SHP77 (cell line): Measurements from ENCODE around the gene ATG4A.

Source experiments
- DNase-seq, 2 experiments: peaks; one replicate each; lab custom pipeline; 2025; lab: John Stamatoyannopoulos, UW

Gene ATG4A

DNA sequence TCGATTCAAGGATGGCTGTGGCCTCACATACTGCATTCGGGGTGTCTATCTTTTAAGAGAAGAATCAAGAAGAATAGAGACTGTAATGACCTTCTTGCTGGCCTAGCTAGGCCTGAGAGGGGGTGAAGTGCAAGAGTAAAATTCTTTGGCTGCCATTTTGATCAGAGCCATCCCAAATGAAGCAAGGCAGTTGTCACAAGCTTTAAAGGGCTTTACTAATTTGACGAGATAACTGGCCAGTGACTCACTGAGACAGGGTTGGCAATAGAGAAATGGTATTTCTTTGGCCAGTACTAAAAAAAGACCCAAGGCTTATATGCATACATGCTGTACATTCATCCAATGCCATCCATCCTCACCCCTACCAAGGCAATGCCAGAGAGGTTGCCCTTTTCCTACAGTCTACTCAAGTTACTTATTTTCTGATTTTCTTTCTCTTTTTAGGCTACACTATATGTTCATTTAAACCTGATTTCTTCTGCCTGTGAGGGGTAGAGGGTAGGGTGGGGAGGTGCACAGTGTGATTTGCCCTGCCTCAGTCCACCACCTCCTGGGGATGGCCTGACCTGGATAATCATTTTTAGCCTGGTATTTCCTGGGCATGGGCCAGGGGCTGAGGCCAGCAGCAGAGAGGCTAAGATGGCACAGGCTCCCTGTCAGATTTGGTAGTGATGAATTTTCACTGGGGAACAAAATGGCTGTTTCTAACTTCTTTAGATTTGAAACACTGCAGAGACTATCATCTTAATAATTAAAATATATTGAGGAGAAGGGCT lies 32.2 kb downstream of the ATG4A start:
- no peak for DNase-seq

GRCh38 chrX:108126661-108127060 lies 35.1 kb downstream of the ATG4A start:
- no peak for DNase-seq

GRCh38 chrX:108127152-108127551 lies 35.6 kb downstream of the ATG4A start:
- DNase-seq: no peak

DNA sequence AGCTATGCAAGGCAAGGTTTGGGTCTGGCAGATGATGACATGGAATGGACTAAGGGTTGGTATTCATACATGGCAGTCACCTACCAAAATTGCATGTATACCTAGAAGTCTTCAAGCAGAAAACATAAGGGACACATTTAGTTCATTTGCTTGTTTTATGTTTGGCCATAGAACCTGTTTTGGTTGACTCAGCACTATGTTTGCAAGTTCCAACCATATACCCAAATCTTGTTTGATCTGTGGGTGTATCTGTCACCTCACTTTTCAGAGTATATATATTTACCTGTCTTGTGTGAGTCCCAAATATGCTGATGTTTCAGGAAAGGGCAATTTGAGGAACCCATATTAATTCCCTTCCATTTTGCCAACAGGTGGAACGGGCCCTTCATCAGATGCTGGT lies 39.3 kb downstream of the ATG4A start:
- no peak for DNase-seq

- no peak for DNase-seq
Measured at GRCh38 chrX:108131471-108131870, 39.9 kb downstream of the ATG4A start.

- no peak for DNase-seq
Measured at GRCh38 chrX:108132034-108132433, 40.5 kb downstream of the ATG4A start.

DNA sequence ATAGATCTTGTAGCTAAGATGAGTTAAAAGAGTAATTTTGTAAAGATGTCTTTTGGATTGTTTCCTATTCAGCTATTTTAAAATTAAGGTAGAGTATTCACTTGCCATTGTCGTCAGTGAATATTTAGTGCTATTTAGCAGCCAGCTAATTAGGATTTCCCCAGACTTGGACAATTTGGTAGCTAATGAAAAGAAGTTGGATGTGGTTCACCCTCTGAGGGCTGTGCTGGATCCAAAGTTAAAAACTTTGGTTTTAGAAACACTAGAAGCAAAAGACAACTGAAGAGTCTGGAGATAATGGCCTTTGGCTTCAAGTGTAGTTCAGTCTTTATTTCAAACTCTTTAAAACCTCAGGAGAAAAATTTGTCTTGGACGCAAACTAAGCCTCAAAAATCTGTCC lies 41.3 kb downstream of the ATG4A start:
- DNase-seq: no peak

DNA sequence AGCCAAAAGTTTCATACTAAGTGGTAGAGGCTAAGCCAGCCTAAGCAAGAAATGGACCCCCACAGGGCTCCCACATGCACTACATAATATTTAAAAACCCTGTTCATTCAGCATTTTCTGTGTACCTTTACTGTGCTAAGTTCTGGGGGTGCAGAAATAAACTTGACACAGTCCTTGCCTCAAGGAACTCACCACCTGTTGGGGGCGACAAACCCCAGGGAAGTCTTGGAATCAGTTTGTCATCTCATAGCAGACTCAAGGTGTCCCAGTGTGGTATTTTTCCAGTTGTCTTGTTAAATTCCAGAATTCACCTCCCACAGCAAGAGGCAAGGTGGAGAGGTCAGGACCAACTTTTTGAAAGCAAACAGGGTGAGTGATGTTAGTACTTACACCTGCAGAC lies 43.1 kb downstream of the ATG4A start:
- no peak for DNase-seq

DNA sequence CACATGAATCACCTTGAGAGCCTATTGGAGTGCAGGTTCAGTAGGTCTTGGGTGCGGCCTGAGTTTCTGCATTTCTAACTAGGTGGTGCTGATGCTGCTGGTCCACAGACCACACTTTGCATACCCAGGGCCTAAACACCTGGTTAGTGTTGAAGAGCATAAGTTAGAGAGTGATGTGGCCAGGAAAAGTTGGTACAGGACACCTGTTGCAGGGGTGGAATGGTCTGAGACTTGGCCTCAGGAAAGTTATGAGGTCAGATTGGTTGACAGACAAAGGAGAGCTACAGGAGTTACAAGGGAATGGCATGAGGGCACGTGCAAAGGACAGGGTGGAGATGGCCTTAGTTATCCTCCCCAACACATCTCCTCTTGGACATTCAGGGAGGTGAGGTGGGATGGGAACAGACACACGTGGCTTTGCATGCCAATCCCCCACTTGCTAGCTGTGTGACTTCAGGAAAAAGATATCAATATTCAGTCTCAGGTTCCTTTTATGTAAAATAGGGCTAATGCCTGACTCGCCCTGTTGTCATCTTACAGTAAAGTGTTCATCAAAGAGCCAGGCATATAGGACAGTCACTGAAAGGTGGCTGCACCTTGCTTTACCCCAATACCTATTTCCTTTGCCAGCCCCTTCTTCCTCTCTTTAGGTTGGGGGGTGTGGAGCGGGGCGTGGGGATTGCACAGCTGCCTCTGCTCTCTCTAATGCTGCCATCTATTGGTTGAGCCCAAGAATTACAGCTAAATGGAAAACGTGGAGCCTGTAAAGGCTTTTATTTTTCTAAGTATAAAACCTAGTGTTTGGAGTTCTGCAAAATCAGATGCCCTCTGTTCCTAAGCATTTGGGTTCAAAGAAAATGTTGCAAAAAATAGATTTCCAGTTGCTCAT lies 47.5 kb downstream of the ATG4A start:
- DNase-seq: no peak

DNA sequence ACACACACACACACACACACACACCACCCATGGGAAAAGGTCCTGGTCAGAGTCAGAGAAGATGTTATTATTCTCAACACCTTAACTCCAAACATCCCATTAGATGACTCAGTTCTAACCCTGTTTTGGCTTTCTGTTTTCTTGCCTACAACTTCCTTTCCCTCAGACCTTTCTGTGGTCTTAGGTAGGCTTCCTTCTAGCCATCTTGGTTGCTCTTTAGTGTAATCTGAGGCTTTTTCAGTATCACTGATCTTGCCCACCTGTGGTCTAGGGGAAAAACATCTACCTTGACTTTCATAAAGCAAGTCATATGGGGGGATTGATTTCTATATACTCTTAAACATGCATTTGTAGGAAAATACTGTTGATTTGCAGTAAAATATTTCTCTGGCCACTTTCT lies 56.9 kb downstream of the ATG4A start:
- DNase-seq: no peak

DNA sequence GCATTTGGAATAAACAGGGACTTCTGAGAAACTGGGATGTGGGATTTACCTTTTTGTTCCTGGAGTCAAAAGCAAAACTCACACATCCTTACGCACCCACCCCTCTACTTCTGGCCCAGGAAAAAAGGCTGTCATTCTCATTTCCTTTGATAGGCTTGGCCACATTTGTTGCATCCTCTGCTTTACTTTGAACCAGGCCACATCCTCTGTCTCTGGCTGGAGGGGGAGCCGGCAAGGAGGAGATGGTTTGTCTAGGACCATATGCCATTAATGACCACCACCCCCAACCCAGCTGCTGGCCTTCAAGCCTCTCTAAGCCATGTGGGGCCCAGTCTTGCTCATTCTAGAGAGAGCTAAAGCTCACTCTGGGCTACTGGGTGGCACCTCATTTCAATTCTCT lies 64.5 kb downstream of the ATG4A start:
- DNase-seq: no peak

- no peak for DNase-seq
Measured at GRCh38 chrX:108156934-108157466, 65.4 kb downstream of the ATG4A start.

DNA sequence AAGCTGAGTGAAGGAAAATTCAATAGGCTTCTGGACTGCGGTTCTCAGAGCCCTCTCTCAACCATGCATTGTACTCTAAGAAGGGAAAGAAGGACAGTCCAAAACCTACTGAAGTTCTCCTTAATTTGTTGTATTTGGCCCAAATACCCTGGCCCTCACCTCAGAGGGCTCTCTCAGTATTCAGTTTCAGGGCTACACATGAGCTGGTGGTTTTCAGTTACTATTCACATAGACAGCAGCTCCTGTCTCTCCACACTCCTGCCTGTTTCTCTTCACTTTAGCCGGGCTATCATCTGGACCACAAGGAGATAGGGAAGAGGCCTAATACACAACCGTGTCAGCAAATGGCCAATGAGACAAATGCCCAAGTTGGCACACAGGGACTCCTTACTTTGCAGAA lies 66.0 kb downstream of the ATG4A start:
- no peak for DNase-seq

DNA sequence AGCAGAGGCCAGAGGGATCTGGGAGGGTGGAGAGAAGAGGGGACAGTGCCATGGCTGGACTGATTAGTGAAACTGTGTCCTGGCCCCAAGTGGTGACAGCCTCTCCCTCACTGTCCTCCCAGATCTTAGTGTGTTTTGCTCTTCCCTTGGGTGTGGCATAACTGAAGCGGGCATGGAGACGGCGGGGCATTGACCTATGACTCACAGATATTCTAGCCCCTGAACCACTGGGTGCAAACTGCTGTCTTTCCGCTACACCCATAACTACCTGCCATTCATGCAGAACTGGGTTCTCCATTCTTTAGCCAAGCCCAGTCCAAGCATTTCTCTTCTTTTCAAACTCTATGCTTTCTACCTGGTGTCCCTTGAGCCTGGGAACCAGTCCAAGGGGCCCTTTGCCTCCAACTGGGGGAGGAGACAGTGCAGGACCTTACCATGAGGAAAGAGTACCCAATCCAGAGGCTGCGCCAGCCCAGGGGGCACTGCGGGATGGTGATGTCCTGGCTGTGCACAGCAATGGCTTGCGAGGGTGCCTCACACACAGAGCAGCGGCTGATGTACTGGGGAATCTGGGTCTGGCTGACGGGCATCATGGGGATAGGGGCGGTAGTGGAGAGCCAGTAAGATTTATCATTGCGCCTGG lies 67.6 kb downstream of the ATG4A start:
- DNase-seq: no peak

DNA sequence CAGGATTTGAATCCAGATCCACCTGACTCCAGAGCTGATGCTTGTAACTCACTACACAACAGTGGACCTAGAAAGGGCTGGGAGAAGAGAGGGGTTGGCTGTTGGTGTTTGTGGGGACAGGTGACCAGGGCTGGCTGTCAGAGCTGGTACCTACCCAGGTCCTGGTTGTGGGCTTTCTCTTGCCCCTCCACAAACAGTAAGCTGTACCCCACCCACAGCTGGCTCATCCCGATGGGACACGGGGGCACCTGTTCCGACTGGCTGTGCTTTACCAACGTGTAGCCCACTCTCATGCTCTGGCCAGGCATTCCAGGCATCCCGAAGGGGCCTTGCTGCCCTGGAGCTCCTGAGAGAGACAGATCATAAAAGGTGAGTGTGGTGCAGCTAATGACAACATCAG lies 68.7 kb downstream of the ATG4A start:
- DNase-seq: no peak

DNA sequence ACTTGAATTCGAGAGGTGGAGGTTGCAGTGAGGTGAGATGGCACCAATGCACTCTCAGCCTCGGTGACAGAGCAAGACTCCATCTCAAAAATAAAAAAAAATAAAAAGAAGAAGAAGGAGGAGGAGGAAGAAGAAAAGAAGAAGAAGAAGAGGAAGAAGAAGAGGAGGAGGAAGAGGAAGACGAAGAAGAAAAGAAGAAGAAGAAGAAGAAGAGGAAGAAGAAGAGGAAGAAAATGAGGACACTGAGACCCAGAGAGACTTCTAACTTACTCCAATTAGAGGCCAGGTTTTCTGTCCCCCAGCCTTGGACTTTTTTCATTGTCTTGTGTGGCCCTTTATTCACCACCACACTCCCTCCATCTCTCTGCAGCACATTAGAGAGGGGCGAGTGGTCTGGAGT lies 70.7 kb downstream of the ATG4A start:
- no peak for DNase-seq

DNA sequence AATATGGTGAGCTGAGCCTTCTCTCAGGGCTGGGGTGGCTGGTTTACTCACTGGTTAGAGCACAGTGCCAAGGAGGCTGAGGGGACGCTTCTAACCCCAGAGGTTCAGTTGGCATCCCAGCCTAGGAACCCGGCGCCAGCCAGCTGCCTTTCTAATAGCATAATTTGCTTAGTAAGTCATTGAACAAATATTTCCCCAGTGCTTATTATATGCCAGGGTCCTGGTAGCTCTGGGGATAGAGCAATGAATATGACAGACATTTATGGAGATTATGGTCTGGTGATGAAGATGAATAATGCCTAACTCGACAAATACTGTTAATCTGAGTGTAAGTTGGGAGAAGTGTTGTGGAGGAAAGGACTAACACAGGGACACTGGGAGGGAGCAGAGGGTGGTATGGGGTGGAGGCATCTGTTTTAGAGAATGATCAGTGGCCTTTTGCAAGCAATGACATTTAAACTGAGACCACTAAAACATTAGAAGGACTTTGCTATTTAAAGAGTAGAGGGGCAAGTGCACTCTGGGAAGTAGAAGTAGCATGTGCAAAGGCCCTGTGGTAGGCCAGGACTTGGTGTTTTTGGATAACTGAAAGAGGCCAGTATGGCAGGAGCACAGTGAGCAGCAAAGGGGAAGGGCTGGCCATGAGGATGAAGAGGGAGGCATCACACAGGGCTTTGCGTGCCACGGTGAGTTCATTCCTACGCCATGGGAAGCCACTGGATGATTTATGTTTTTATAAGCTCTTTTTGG lies 71.9 kb downstream of the ATG4A start:
- no peak for DNase-seq

DNA sequence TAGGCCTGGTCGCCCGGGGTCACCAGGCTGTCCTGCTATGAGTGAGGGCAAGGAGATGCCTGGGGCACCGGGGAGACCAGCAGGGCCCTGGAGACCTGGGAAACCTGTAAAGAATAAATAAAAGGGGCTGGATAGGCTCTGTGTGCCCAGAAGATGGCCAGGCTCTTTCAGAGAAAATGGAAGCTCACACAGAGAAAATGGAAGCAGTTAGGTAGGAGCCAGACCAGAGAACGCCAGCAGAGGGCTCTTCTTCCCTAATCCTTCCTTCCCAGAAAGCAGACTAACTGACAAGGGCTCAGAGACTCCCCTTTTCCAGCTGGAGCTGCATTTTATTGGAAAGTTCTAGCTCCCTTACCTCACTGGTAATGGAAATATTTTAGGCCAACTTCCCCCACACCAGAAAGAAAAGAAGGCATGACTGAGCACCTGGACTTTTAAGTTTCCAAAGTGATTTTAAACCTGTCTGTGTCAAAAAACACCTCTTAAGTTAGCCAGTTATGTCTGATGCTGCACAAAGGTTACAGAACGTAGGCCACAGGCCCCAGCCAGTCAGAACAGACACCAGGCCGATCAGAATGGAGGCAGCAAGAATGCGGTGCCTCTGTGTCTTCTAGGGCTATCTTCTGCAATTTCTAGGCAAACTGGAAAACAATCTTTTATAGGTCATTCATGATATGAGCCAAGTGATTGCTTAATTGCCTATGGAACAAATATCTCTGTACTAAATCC lies 74.0 kb downstream of the ATG4A start:
- peak in 1 of 2 experiments; percentile 23 for DNase-seq

- peak in 1 of 2 experiments; percentile 4 for DNase-seq
Measured at GRCh38 chrX:108167211-108167872, 75.8 kb downstream of the ATG4A start.

GRCh38 chrX:108168961-108169740 lies 77.6 kb downstream of the ATG4A start:
- DNase-seq: no peak
